HepG2 (cell line): ENCODE data around the gene SRGAP3. TPM values are rescaled to one million over a fixed set of nuclear protein-coding genes. Genes with fewer than 3 reads are reported as not detected.
A peak's percentile ranks its signal among the peaks of the same experiment; 100 is the strongest.

ENCODE experiments used
- ATAC-seq: fragments of 200-7000 bp; cut with Tn5 transposase; 3 replicates; pipeline ENCODE4 v1.9.1; 2020; ENCODE audit warnings: mild to moderate bottlenecking, moderate library complexity
- BruUV-seq: library from RNA; stranded (reverse); fragments of 400-500 nt; replicated peaks from 2 replicates; lab custom pipeline; 2021; lab: Mats Ljungman, UMichigan
- CTCF ChIA-PET: fragments of 300-600 bp; formaldehyde crosslinking; extraction: SDS; loops from one replicate; lab custom pipeline; 2021; ENCODE audit warnings: low total read pairs, inconsistent platforms, low intra/inter-chr PET ratio; lab: Yijun Ruan, JAX
- POLR2A ChIA-PET: fragments of 350-600 bp; sonication (Branson Sonifier 250); formaldehyde crosslinking; loops from one replicate; lab custom pipeline; 2020; ENCODE audit warnings: antibody characterized with exemption, inconsistent platforms; lab: Yijun Ruan, JAX
- DNase-seq: peaks from one replicate; pipeline ENCODE4 v3.0.0-alpha.2; 2015; ENCODE audit warnings: low spot score
- FAIRE-seq: peaks from 3 replicates; lab custom pipeline; 2011; peaks lifted over from hg19 to GRCh38; lab: Jason Lieb, UNC
- H2AFZ ChIP-seq: one replicate; pipeline ENCODE4 v1.6.1; 2011; ENCODE audit warnings: low read length, inconsistent platforms
- H3K27ac ChIP-seq: fragments of 300-600 bp; 3 replicates; pipeline ENCODE4 v1.8.0; 2011; ENCODE audit warnings: mixed run types, mild to moderate bottlenecking, mixed read lengths, low read length, inconsistent platforms; ENCODE audit not compliant: insufficient read depth; ENCODE audit errors: extremely low read length
- H3K27me3 ChIP-seq, 2 experiments: fragments of 200-600 bp in 1 of 2; 2 replicates in 1 of 2; 3 replicates in 1 of 2; pipeline versions ENCODE4 v1.6.0 to v1.8.0; 2011; ENCODE audit warnings: low read length in 2 of 2, mild to moderate bottlenecking in 2 of 2, moderate library complexity in 2 of 2, inconsistent platforms in 1 of 2; ENCODE audit not compliant: insufficient read depth in 2 of 2, control insufficient read depth in 1 of 2
- H3K36me3 ChIP-seq, 2 experiments: fragments of 200-600 bp in 1 of 2; replicated peaks in 1 of 2; 2 replicates in 1 of 2; 3 replicates in 1 of 2; pipeline versions ENCODE4 v1.5.1 to v1.8.0; 2011; ENCODE audit warnings: low read length in 2 of 2, inconsistent platforms in 1 of 2; ENCODE audit not compliant: insufficient read depth in 2 of 2, control insufficient read depth in 1 of 2
- H3K4me1 ChIP-seq: 2 replicates; pipeline ENCODE4 v1.5.1; 2012; ENCODE audit warnings: low read length, inconsistent platforms; ENCODE audit not compliant: insufficient read depth
- H3K4me2 ChIP-seq: 2 replicates; pipeline ENCODE4 v1.6.0; 2011; ENCODE audit warnings: low read depth, low read length, inconsistent platforms
- H3K4me3 ChIP-seq, 3 experiments: fragments of 200-600 bp in 1 of 3; sonication (generic), shearing (Covaris generic) in 1 of 3; replicated peaks in 1 of 3; 2 replicates each; pipeline ENCODE4 v1.5.1; 2011 to 2016; ENCODE audit warnings: low read length in 3 of 3, inconsistent platforms in 2 of 3, low read depth in 2 of 3, mild to moderate bottlenecking in 2 of 3, control low read depth in 1 of 3, mixed read lengths in 1 of 3; ENCODE audit not compliant: insufficient read depth in 1 of 3
- H3K79me2 ChIP-seq: one replicate; pipeline ENCODE4 v1.6.1; 2011; ENCODE audit warnings: low read length, inconsistent platforms; ENCODE audit not compliant: insufficient read depth
- H3K9ac ChIP-seq: 2 replicates; pipeline ENCODE4 v1.6.0; 2011; ENCODE audit warnings: mild to moderate bottlenecking, low read depth, low read length, inconsistent platforms; ENCODE audit not compliant: insufficient read depth
- H3K9me3 ChIP-seq: 2 replicates; pipeline ENCODE4 v1.5.1; 2012; ENCODE audit warnings: mild to moderate bottlenecking, low read length
- H4K20me1 ChIP-seq: 2 replicates; pipeline ENCODE4 v1.6.0; 2011; ENCODE audit warnings: inconsistent platforms, mild to moderate bottlenecking, low read length, moderate library complexity; ENCODE audit not compliant: insufficient read depth
- CERS6 ChIP-seq: sonication (generic); formaldehyde crosslinking; IDR thresholded peaks from 2 replicates; pipeline ENCODE4 v1.5.0; 2020; ENCODE audit warnings: missing genetic modification reagents
- CSRNP1 ChIP-seq: sonication (generic); formaldehyde crosslinking; IDR thresholded peaks from 2 replicates; pipeline ENCODE4 v1.8.1; 2023; ENCODE audit warnings: mild to moderate bottlenecking, missing genetic modification reagents
- DNMT3B ChIP-seq: conservative IDR thresholded peaks from 2 replicates; pipeline ENCODE4 v1.6.1; 2016; ENCODE audit warnings: missing biosample characterization, control low read depth
- EHMT2 ChIP-seq: fragments of 200-600 bp; sonication (generic); IDR thresholded peaks from 2 replicates; pipeline ENCODE4 v1.7.0; 2017; ENCODE audit warnings: antibody characterized with exemption, low read depth, low read length, borderline replicate concordance
- HMG20A ChIP-seq: IDR thresholded peaks from 2 replicates; pipeline ENCODE4 v1.6.1; 2016; ENCODE audit warnings: borderline replicate concordance
- HMGXB4 ChIP-seq, 2 experiments: sonication (generic) in 1 of 2; formaldehyde crosslinking in 1 of 2; IDR thresholded peaks; 2 replicates each; pipeline versions ENCODE4 v1.4.0 to v1.6.1; 2018 to 2020; ENCODE audit warnings: missing genetic modification reagents in 2 of 2, borderline replicate concordance in 1 of 2, low read depth in 1 of 2, mild to moderate bottlenecking in 1 of 2, missing biosample characterization in 1 of 2
- HOXA3 ChIP-seq: sonication (generic); formaldehyde crosslinking; IDR thresholded peaks from 2 replicates; pipeline ENCODE4 v1.5.0; 2020; ENCODE audit warnings: missing genetic modification reagents
- MED1 ChIP-seq: sonication (generic); formaldehyde crosslinking; IDR thresholded peaks from 2 replicates; pipeline ENCODE4 v1.4.0; 2020; ENCODE audit warnings: missing genetic modification reagents
- NBN ChIP-seq: fragments of 450-650 bp; conservative IDR thresholded peaks from 2 replicates; pipeline ENCODE4 v1.6.1; 2017
- NFIC ChIP-seq: IDR thresholded peaks from 2 replicates; pipeline ENCODE4 v1.6.1; 2012; ENCODE audit warnings: mild to moderate bottlenecking, low read length, inconsistent platforms
- NR2C2 ChIP-seq: sonication (generic); formaldehyde crosslinking; IDR thresholded peaks from 2 replicates; pipeline ENCODE4 v1.4.0; 2020; ENCODE audit warnings: missing genetic modification reagents, mild to moderate bottlenecking, moderate library complexity, borderline replicate concordance
- NR2F1 ChIP-seq, 2 experiments: fragments of 450-650 bp in 1 of 2; formaldehyde crosslinking in 1 of 2; IDR thresholded peaks; 2 replicates each; pipeline versions ENCODE4 v1.5.0 to v1.6.1; 2016 to 2020; ENCODE audit warnings: mild to moderate bottlenecking in 1 of 2, missing compliant biosample characterization in 1 of 2, missing genetic modification reagents in 1 of 2, moderate library complexity in 1 of 2
- RCOR2 ChIP-seq: IDR thresholded peaks from 2 replicates; pipeline ENCODE4 v1.6.1; 2016; ENCODE audit warnings: missing biosample characterization, missing genetic modification reagents
- RELA ChIP-seq: sonication (generic); formaldehyde crosslinking; IDR thresholded peaks from 2 replicates; pipeline ENCODE4 v1.4.0; 2020; ENCODE audit warnings: missing genetic modification reagents
- SP1 ChIP-seq, 2 experiments: fragments of 450-650 bp in 1 of 2; sonication (generic) in 1 of 2; formaldehyde crosslinking in 1 of 2; IDR thresholded peaks; 2 replicates each; pipeline versions ENCODE4 v1.4.0 to v1.6.1; 2016 to 2020; ENCODE audit warnings: missing genetic modification reagents in 1 of 2
- TBL1XR1 ChIP-seq: fragments of 150-350 bp; IDR thresholded peaks from 2 replicates; pipeline ENCODE4 v1.6.1; 2014; ENCODE audit warnings: borderline replicate concordance, low read length; ENCODE audit not compliant: partially characterized antibody
- ZNF225 ChIP-seq: sonication (generic); formaldehyde crosslinking; IDR thresholded peaks from 2 replicates; pipeline ENCODE4 v1.4.0; 2020; ENCODE audit warnings: mild to moderate bottlenecking, missing genetic modification reagents
- ZNF264 ChIP-seq: sonication (generic); formaldehyde crosslinking; IDR thresholded peaks from 2 replicates; pipeline ENCODE4 v1.4.0; 2020; ENCODE audit warnings: missing genetic modification reagents
- ZNF451 ChIP-seq: sonication (generic); formaldehyde crosslinking; IDR thresholded peaks from 2 replicates; pipeline ENCODE4 v1.5.0; 2020; ENCODE audit warnings: mild to moderate bottlenecking, missing genetic modification reagents
- WGBS: methylation state at CpG from one replicate; pipeline ENCODE4 v1.1.6; 2017; ENCODE audit warnings: low lambda C conversion rate; 5-methylcytosine and 5-hydroxymethylcytosine counted together
- in situ Hi-C: cut with HindIII; loops from 2 replicates; pipeline ENCODE4 v1.10.0; 2017; ENCODE audit warnings: low pct_unique_long_range_greater_than_20kb; ENCODE audit not compliant: extremely low pct_ligation_motif_present
- intact Hi-C: fragments of 100-400 bp; cut with micrococcal nuclease; formaldehyde crosslinking; loops from one replicate; pipeline ENCODE4 v1.10.0; 2022; ENCODE audit not compliant: unreplicated experiment
- polyA plus RNA-seq, 8 experiments: library from polyadenylated mRNA; depleted of rRNA in 3 of 8; stranded (reverse) in 7 of 8; unstranded in 1 of 8; fragments of >200 nt; fragmentation: Illumina TruSeq in 4 of 8; extraction: Trizol in 4 of 8; gene quantifications; 2 replicates each; pipeline versions ENCODE4 v1.2.1 to v1.2.3, GENCODE V29; 2011 to 2016; ENCODE audit warnings: low read depth in 4 of 8, missing spikeins in 1 of 8, mixed read lengths in 1 of 8; ENCODE audit not compliant: insufficient read depth in 1 of 8
- total RNA-seq, 5 experiments: library from RNA; depleted of rRNA; stranded (reverse); fragments of >200 nt; fragmentation: Illumina TruSeq; extraction: Trizol; gene quantifications; 2 replicates each; pipeline ENCODE4 v1.2.3, GENCODE V29; 2016; ENCODE audit warnings: low read depth in 1 of 5

SRGAP3 gene
- total and polyA plus RNA-seq, 2 of the 13 experiments (the other 11 are each of a cell fraction or from before 2014, with no cell fraction given): 1.2 to 1.4 TPM

GRCh38 chr3:8964436-8965370 lies 284.7 kb downstream of the SRGAP3 start:
- intact Hi-C loops: loop anchor here (10.0 kb wide), 1 partner anchor 300 kb away; no protein-coding TSS in a partner anchor
- TF ChIP-seq ZNF451 (peak; percentile 25; the same call in 1 of the 2 replicates), CERS6 (CRISPR knock-in tag) (no peak), HOXA3 (peak; percentile 67; the same call in 1 of the 2 replicates), MED1 (CRISPR knock-in tag) (peak; percentile 75), NR2C2 (peak; percentile 38; the same call in 1 of the 2 replicates), SP1 (IDR thresholded peaks at IDR 0.05) (no peak), SP1 (CRISPR knock-in tag; IDR thresholded peaks at IDR 0.05) (no peak), HMGXB4 (CRISPR knock-in tag; IDR thresholded peaks at IDR 0.05; ENCODE audit: borderline replicate concordance in 1 of 2, low read depth in 1 of 2) (no peak), RELA (CRISPR knock-in tag) (no peak), ZNF225 (CRISPR knock-in tag) (no peak), ZNF264 (CRISPR knock-in tag) (0 out of 2 replicates have a peak, but pooled peaks have one; percentile 38), TBL1XR1 (no peak), NR2F1 (CRISPR knock-in tag; IDR thresholded peaks at IDR 0.05) (peak in 1 of 2 experiments; percentile 52; a peak in 1 of 4 replicates), RCOR2 (CRISPR knock-in tag) (no peak; the same call in 1 of the 2 replicates), DNMT3B (CRISPR knock-in tag) (no peak), NFIC (peak; percentile 64; the same call in 1 of the 2 replicates), NBN (no peak), EHMT2 (no peak; the same call in 1 of the 2 replicates), HMG20A (CRISPR knock-in tag) (peak; percentile 53; the same call in 1 of the 2 replicates), CSRNP1 (CRISPR knock-in tag) (no peak)

More at GRCh38 chr3:8964436-8965370, 284.7 kb downstream of the SRGAP3 start:
- ChIA-PET POLR2A (interaction anchor here (1.0 to 1.7 kb wide), 5 partner anchors 17 to 432 kb away, joined by 3 to 13 read pairs (median 4); partner anchors contain the start of genes OXTR and THUMPD3), CTCF (no interaction called here)
- Histone ChIP-seq H3K9me3 (no peaks in the 10 kb centered on the region), H3K79me2 (peaks cover 35% of the 10 kb centered on the region), H3K4me3 (peak overlapping the region; percentile 24 to 100 (median 45); a peak in 3 of 6 replicates), H3K27me3 (no peaks in the 10 kb centered on the region; a peak in 1 of 5 replicates), H3K9ac (peak overlapping the region; percentile 60), H4K20me1 (no peaks in the 10 kb centered on the region), H3K4me2 (peak overlapping the region; percentile 89), H3K4me1 (peaks cover 89% of the 10 kb centered on the region), H2AFZ (peak overlapping the region; percentile 34), H3K36me3 (no peaks in the 10 kb centered on the region), H3K27ac (peak overlapping the region; percentile 90)
- in situ Hi-C loops: no loop called here
- BruUV-seq: no TSS peak
- DNase-seq: peak; percentile 83
- ATAC-seq: peak; percentile 72
- WGBS: 50% methylated on average over 11 of the region's 11 CpGs
- FAIRE-seq: peak; percentile 82
